Tongue (tissue), 2 donors: ENCODE data around the gene TMTC1. TPM values are rescaled to one million over a fixed set of nuclear protein-coding genes. Genes with fewer than 3 reads are reported as not detected.

Source experiments
- DNase-seq: peaks from one replicate; pipeline ENCODE4 v3.0.0-alpha.2; 2015
- total RNA-seq: library from RNA; depleted of rRNA; stranded (reverse); fragments of >200 nt; gene quantifications from one replicate; pipeline ENCODE4 v1.2.3, GENCODE V29; 2014

TMTC1 gene
- total RNA-seq, 1 donor from 2014 or later: 67.0 TPM

DNA sequence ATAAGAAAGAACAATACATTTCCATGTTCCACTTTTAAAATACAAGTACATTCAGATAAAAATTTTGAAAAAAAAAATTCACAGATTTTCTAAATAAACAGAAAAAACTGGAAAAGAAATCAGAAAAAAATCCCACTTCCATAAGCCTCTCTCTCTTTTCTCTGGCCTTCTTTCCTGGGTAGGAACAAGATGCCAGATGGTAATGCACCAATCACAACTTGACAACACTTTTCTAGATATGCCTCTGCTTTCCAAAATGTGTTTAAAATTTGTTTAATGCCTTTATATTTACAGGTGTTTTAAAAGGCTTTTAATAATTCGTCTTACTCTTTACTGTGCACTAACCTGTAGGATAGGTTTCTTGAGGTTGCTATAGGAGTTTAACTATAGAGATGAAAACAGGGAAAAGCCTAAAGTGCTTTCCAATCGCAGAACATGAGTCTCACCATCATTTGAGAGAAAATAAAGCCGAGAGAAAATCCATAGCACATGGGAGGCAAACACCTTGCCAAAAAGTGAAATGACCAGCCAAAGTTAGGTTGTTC is 74.2 kb downstream of the TMTC1 start:
- no peak for DNase-seq

DNA sequence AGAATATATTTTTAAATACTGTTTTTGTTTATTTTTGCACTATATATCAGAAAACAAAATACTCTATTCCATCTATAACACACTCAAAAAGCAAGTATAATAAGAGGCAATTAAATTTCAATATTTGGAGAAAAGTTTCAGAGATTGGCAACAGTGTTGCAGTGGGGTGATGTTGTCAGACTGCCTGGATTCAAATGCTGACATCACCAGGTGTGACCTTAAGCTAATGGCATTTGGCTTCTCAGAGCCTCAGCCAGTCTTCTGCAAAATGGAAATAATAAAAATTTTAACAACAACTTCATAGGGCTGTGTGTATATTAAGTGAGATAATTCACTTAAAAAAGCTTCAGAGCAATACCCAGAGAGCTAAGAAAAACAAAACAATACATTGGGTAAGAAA is 74.7 kb downstream of the TMTC1 start:
- DNase-seq: no peak

DNA sequence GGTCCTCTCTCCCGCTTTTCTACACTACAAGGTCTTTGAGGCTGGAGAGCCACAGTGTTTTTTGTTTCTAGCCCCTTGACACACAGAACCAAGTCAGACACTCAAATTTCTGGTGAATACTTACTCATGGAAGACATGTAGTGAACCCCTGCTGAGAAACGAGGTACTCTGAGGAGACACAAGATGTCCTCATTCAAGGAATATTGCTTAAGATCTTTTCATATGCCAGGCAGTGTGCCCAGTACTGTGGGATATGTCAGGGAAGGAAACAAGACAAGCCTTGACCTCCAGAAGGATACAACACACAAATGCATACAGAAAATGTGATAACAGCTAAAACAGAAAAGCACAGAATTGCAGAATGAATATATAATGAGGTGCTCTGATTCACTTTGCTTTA is 75.9 kb downstream of the TMTC1 start:
- DNase-seq: no peak

DNA sequence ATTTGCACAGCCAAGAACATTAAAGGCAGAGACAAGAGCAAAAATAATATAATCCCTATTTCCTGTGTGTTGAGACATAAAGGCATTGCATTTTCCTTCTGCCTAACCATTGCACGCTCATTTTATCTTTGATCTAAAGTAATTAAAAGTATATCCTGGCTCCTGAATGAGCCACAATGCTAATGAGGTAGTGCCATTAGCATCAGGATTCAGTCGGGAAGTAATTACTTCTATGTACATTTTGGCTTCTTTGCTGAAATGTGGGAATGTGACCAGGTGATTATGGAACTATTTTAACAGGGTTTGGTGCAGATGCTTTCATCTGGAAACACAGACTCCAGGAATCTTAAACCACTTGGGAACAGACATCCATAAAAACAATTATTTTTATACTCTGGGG is 77.4 kb downstream of the TMTC1 start:
- no peak for DNase-seq

DNA sequence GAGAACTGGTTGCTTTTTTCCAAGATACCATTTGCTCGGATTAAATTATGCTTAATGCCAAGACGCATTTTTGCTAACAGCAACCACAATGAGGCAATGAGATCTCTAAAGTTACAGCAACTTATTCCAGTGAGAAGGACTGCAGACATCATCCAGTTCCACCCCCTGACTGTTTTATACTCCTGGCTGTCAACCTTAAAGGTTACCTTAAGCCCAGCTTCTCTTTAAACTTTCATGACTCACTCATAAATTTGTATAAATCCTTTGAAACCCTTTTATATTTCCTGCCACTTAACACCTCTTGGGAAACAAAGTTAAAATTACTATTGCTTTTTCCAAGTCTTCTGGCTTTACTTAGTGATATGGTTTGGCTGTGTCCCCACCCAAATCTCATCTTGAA is 80.2 kb downstream of the TMTC1 start:
- DNase-seq: no peak

DNA sequence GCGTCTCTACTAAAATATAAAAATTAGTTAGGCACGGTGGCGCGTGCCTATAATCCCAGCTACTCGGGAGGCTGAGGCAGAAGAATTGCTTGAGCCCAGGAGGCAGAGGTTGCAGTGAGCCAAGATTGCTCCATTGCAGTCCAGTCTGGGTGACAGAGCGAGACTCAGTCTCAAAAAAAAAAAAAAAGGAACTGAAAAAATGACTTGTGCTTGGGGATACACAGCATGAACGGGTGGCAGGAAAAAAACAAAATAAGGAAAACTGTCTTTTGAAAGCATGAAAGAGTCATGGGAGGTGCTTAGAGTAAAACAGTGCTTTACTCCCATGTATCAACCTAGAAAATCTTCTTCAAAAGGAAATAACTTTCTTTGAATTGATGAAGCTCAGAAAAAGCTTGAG is 80.8 kb downstream of the TMTC1 start:
- no peak for DNase-seq

DNA sequence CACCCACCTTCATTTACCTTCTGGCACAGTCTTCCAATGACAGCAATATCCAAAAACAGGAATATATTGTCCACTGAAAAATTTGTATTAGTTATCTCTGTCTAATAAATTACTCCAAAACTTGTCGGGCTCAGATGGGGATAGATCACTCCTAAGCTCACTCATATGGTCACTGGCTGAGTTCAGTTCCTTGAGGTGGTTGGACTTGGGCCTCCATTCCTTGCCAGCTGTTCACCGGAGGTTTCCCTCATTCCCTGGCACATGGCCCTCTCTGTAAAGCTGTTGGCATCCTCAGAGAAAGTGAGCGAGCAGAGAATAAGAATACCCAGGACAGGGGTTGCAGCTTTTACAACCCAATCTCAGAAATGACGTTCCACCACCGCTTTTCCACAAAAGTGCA is 81.5 kb downstream of the TMTC1 start:
- no peak for DNase-seq

DNA sequence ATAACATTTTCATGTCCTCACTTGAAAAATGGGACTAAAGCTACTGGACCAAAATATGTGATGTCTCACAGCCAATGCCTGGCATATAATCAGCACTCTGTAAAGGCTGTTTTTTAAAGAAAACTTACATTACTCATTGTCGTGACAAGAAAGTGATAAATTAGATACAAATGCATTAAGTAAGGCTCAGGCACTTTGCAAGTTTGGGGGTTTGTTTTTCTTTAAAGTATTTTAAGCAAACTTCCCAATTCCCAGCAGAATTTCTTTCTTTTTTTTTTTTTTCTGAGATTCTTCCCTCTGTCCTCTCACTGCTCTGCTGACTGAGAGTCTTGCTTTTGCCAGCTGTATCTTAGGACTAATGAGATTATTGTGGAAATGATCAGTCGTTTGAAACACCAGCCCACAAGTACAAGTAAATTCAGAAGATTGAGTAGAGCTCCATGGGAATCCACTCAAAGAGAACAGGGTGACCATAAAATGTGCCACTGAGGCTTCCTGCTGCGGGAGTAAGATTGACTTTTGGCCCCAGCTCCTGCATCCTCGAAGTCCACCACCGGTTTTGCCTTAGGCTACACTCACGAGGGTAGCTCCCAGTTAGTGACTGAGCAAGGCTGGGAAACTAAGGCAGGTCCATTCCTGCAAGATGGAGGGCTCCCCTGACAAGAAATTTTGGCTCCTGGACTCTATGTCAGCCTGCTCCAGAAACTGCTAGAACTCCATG is 82.8 kb downstream of the TMTC1 start:
- DNase-seq: no peak

DNA sequence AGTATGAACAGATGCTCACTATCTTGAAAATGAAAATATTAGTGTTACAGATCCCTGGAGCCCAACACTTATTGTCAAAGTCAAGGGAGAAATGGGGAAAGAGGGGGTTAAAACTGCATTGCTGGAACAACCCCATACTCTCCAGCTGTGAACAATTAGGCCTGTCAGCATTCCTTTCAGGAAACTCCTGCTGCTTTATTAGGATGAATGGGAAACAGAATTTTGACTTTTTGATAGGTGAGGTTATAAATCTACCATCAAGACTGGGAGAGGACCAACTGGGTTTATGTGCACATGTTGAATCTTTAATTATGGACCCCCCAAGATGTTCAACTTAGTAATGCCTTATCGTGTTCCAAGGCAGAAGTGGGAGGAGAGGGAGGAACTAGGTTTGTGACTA is 85.0 kb downstream of the TMTC1 start:
- no peak for DNase-seq

DNA sequence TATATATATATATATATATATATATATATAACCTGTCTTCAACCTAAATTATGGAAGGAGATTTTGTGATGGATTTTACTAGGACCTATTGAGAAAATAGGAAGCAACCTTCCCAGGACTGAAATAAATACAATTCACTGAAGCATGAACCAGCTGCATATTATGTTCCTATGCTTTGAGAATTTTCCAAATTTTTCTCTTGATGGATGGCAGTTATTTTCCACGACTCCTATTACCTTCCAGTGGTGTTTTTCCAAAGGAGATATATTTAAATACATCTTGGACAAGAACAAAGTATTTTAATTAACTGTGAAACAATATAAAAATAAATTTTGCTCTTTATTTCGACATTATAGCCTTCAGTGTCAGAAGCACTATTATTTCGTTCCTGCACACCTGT is 87.9 kb downstream of the TMTC1 start:
- DNase-seq: no peak

DNA sequence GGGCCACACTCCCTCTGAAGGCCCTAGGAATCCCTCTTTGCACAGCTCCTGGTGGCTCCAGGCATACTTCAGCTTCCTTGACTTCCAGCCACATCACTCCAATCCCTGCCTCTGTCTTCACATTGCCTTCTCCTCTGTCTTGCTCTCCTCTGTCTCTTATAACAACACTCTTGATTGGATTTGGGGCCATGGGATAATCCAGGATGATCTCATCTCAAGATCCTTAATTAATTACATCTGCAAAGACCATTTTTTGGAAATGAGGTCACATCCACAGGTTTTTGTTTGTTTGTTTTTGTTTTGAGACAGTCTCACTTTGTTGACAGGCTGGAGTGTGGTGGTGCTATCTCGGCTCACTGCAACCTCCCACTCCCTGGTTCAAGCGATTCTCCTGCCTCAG is 88.7 kb downstream of the TMTC1 start:
- DNase-seq: no peak

DNA sequence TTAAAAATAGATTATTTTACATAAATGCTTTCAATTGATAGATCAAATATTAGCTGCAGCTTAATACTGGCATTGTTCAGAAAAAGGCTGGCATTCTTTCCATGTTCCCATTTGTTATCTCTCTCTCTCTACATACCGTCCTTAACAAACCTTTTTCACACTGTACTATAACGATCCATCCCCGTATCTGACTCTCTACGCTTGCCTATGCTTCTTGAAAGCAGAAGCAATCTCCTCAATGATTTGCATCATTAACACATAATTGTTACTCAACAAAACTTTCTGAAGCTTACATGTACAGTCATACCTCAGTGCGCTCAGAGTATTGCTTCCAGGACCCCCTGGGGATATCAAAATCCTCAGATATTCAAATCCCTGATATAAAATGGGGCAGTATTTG is 89.7 kb downstream of the TMTC1 start:
- no peak for DNase-seq

DNA sequence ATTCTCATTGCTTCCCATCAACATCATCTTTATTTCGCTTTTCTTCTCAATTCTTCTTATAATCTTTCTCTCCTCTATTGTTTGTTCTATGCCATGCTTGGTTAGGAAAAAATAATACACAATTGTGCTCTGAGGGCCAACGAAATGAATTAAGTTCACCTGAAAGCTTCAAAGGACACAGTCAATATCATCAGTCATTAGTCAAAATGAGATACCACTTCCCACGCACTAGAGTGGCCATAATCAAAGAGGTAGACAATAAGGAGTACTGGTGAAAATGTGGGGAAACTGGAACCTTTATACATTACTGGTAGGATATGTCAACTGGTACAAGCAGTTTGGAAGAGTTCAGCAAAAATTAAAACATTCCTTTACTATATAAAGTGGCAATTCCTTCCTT is 91.5 kb downstream of the TMTC1 start:
- DNase-seq: no peak

DNA sequence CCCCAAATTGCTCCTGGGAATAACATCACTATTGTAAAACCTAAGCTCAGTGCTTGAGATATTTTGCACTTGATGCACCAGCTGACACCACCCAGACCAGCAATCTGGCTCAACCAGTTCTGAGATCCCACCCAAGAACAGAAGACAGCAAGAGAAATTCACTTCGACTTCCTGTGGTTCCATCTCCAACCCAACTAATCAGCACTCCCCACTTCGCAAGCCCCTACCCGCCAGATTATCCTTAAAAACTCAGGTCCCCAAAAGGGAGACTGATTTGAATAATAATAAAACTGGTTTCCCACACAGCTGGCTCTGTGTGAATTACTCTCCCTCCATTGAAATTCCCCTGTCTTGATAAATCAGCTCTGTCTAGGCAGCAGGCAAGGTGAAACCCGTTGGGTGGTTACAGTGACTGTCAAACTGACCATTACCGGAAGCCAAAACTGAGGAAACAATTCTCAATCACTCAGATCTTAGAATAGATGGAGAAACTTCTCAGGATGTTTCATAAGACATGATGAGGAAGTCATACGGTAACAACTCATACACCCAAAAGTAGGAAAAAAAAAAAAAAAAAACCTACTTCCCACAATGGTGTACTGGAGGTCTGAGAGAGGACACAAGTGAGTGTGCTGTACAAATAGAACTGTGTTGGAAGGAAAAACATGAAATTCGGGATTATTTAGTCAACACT is 92.4 kb downstream of the TMTC1 start:
- no peak for DNase-seq

DNA sequence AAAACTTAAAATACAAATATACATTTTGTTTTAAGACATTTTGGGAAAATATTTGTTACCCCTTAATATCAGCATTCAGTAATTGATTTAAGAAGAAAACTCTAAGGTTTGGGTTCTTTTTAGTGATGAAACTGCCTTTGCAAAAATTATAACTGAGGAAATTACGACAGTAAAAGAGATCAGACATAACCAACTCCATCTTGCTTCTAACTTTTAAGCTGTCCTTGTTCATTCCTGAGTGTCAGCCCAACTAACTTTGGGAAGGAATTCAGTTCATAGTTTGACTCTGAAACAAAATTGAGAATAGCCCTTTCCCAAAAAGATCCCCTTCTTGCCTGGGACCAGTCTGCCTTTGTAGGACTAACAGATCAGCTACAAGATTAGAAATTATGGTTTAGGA is 93.0 kb downstream of the TMTC1 start:
- DNase-seq: no peak

DNA sequence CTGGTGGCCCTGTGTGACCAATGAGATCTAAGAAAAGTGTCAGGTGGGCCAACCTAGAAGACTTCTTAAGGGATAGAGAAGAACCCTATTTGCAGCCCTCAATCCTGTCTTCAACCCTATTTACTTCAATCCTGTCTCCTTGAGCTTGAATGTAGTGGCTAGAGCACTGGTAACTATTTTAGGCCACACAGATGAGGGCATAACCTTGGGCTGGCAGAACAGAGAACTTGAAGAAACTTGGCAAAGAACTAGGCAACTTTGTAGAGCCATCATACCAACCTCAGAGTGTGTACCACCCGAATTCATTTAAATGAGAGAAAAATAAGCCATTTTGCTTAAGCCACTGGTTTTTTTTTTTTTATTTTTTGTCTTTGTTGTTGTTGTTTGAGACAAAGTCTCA is 94.8 kb downstream of the TMTC1 start:
- no peak for DNase-seq

DNA sequence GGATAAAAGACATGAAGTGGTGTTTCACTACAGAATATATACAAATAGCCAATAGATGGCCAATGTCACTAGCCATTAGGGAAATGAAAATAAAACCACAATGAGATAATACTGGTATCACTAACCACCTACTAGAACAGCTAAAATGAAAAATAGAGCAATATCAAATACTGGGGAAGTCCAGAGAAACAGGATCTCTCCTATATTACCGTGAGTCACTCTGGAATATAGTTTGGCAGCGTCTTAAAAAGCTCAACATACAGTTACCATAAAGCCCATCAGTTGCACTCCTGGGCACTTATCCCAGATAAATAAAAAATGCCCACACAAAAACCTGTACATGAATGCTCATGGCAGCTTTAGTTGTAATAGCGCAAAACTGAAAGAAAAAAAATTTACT is 101.7 kb downstream of the TMTC1 start:
- DNase-seq: no peak

DNA sequence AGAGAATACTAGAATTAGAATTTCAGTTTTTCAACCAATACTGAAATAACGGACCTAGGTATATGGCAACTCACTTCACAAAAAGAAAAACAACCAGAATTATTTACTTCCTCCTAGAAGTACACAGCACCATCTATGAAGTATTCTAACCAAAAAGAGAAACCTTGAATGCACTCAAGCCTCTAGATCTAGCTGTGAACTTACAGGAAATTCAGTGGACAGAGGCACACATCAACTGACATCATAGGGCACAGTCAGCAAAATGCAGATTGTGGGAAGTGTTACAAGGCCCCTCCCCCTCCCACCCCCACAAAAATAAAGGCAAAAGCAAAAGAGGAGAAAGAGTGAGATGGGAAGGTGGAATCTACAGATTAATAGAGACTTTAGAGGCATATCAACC is 102.4 kb downstream of the TMTC1 start:
- no peak for DNase-seq

DNA sequence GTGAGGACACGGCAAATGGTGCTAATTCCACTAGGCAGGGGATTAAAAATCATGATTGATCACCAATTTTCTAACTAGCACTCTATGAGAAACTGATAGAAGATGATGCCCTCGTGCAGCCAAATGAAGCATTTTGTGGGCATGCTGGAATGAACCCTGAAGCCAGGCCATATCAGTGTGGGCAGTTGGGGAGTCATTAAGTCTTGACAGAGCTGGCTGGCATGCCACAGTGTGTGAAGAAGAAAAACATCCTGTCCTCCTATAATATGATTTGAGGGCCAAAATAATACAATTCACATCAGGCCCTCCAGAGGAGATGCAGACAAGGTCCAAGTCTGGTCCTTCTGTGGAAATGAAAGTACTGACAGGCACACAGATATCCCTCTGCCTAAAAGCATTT is 107.1 kb downstream of the TMTC1 start:
- peak; percentile 24 for DNase-seq

DNA sequence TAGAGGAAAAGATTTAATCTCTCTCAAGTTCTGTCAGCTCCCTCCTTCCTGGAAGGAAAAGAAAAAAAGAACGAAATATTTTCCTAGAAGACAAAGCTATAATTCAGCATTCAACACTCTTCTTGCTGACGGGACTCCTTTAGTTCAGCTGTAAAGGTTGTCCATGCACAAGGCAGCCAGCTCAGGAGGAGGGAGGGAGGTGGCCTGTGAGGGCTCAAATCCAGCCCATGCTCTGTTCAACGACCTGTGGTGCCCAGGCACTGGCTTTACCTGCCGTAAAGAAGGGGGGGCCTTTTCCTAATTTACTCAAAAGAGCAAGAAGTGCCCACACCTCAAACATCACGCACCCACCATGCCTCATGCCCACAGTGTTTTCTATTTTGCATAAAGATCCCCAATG is 109.3 kb downstream of the TMTC1 start:
- no peak for DNase-seq

DNA sequence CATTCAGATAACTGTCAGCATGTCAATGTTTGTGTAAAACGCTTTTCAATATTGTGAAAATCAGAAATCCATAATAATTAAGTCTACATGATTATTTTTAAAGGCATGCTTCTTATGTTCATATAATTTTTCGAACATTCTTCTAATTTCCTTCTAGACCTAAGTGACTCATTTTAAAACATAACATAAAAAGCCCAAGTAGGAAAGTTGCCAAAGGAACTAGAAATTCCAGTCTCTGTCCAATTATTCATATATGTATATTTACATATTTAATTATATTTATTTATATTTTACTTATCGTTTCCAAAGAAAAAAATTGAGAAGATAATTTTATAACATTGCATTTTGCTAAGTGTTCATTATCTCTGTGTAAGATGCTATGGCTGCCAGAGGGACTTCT is 110.4 kb downstream of the TMTC1 start:
- DNase-seq: no peak

DNA sequence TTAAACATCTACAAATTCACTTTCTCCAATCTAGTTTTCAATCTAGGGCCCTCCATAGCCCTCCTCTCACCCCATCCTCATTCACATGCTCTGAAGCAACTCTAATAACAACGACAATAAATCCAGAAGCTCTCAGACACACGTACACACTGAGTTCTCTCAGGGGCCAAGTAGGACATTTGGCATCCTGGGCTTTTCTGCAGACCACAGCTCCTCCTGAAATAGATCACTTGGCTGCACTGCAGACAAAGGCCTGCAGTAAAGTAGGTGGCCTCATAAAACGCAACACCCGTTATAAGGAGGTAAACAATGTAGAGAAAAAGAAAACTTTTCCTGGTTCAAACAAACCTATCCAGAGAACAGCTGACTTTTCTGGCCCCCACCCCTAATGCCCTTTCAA is 111.2 kb downstream of the TMTC1 start:
- DNase-seq: peak; percentile 24

DNA sequence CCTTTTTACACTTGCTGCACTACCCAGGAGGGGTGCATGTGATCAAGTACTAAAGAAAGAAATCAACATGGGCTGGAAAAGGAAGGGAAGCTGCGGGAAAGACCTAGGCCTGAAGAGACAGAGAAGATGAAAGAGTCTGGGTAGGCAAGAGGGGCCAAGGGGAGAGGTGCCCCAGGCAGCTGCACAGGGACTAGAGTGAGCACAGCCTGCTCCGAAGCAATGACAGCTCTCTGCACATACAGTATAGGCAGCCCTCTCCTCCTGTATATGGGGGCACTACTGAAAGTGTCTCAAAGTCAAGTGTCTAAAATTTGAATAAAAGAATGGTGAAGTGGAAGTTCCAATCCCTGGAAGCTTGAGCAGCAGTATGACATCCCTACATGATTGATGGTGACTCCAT is 112.0 kb downstream of the TMTC1 start:
- DNase-seq: no peak

DNA sequence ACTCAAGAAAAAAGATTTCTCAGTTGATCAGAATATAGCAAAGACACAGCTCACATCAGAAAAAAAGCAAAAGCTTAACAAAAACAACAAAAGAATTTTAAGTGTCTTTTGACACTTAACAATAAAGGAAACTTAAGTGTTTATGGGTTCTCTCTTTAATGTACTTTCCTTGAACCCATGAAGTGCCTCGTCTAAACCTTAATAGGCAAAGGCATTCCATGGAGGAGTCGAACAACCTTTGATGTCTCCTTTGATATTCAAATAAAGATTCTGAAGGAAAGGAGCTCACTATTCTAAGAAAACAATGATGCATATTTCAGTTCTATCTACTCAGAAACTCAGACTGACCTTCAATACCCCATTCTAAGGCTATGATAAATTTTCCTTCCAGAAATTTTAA is 116.7 kb downstream of the TMTC1 start:
- no peak for DNase-seq
